Thyroid gland (tissue), 4 donors: ENCODE measurements around the gene ADAMTS6.

Experiments used
- POLR2A ChIP-seq, 2 donors: fragments of 450-650 bp; IDR thresholded peaks; one replicate each; pipeline ENCODE4 v1.6.1; 2017; ENCODE audit warnings: antibody characterized with exemption in 2 of 2, mild to moderate bottlenecking in 2 of 2, moderate library complexity in 1 of 2
- TF ChIP-seq, protein P1 (sequence below), 6 experiments: fragments of 200-600 bp in 3 of 6; fragments of 450-650 bp in 3 of 6; sonication (generic) in 3 of 6; IDR thresholded peaks; one replicate each; pipeline ENCODE4 v1.5.1; 2016 to 2019; ENCODE audit warnings: antibody characterized with exemption in 6 of 6, mild to moderate bottlenecking in 2 of 6, inconsistent platforms in 1 of 6, moderate library complexity in 1 of 6

DNA sequence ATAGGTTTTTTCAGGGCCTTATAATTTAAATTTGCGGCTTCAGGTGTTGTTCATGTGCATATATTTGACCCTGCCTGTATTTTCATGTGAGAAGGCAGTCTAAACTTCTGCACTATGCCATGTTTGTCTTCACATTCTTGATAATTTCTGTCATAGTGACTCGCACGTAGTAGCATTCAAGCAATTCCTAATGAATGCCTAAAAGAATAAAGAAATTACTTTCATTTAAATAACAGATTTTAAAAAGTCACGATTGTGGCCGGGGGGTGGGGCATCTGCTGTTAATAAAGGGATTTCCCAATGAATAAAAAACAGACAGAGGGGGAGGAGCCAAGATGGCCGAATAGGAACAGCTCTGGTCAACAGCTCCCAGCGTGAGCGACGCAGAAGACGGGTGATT, 318.0 kb downstream of the ADAMTS6 start:
- TF ChIP-seq, protein P1, sequence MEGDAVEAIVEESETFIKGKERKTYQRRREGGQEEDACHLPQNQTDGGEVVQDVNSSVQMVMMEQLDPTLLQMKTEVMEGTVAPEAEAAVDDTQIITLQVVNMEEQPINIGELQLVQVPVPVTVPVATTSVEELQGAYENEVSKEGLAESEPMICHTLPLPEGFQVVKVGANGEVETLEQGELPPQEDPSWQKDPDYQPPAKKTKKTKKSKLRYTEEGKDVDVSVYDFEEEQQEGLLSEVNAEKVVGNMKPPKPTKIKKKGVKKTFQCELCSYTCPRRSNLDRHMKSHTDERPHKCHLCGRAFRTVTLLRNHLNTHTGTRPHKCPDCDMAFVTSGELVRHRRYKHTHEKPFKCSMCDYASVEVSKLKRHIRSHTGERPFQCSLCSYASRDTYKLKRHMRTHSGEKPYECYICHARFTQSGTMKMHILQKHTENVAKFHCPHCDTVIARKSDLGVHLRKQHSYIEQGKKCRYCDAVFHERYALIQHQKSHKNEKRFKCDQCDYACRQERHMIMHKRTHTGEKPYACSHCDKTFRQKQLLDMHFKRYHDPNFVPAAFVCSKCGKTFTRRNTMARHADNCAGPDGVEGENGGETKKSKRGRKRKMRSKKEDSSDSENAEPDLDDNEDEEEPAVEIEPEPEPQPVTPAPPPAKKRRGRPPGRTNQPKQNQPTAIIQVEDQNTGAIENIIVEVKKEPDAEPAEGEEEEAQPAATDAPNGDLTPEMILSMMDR (IDR thresholded peaks at IDR 0.05) = no peak
- TF ChIP-seq POLR2A (IDR thresholded peaks at IDR 0.05) = no peak
